HS-5 (cell line): Measurements from ENCODE around the gene DCLK1.
"Not testable (repeated sequence)": the region's sequence is repeated elsewhere in the genome, so short reads cannot be mapped to it uniquely, and the experiment has no call there.

Source experiments
- DNase-seq: peaks from one replicate; pipeline ENCODE4 v3.0.0-alpha.2; 2012; ENCODE audit warnings: low read depth

Gene DCLK1

DNA sequence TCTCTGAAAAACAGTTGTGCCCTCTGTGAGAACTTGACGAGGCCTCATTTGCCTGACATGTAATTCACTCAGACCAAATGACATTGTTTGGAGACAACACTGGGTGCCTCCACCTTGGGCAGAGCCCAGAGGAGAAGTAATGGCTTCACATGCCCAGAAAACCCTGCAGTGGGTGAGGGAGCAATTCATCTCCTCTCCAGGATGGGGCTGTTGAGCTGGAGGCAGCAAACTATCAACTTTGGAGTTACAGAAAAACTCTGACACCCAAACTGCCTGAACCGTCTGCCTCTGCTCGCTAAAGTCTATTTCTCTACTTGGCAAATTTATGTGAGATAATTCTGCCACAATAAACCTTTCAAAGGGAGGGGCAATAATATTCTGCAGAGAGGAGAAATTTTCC, 146.9 kb downstream of the DCLK1 start:
- DNase-seq: no peak

- DNase-seq: not testable (repeated sequence)
Measured at GRCh38 chr13:35983703-35984102, 147.5 kb downstream of the DCLK1 start.

DNA sequence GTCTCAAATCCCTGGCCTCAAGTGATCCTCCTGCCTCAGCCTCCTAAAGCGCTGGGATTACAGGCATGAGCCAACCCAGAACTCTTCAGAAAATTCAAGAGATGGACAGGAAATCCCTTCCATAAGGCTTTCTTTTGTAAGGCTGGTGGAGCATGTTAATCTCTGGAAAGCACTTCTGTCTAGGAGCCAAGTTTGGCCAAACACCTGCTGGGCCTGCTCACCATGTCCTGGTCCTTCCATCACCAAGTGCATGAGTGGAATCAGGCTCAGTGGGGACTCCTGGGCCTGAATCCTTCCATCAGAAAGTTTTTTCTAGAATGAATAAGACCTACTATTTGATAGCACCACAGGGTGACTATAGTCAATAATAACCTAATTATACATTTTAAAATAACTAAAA, 148.0 kb downstream of the DCLK1 start:
- DNase-seq: no peak

- DNase-seq: peak; percentile 79
Measured at GRCh38 chr13:35979361-35979951, 151.7 kb downstream of the DCLK1 start.

GRCh38 chr13:35978607-35979316, 152.4 kb downstream of the DCLK1 start:
- peak; percentile 26 for DNase-seq

GRCh38 chr13:35977060-35977459, 154.1 kb downstream of the DCLK1 start:
- no peak for DNase-seq

DNA sequence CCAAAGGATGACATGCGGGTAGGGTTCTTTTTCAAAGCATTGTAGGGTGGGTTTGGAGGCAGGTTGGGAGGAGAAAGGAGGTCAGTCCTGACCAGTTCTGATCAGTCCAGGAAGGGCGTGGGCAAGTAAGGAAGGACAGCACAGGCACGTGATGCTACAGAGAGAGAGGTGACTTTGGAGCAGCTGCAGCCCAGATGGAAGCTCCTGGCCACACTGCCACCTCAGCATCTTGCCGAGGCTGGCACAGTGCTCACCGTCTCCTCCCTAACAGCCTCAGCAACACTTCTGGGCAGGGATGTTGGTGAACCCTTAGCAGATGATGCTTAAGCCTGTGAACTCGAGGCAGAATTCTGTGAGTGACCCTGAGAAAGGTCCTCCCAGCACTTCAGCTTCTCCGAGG, 155.1 kb downstream of the DCLK1 start:
- DNase-seq: no peak

DNA sequence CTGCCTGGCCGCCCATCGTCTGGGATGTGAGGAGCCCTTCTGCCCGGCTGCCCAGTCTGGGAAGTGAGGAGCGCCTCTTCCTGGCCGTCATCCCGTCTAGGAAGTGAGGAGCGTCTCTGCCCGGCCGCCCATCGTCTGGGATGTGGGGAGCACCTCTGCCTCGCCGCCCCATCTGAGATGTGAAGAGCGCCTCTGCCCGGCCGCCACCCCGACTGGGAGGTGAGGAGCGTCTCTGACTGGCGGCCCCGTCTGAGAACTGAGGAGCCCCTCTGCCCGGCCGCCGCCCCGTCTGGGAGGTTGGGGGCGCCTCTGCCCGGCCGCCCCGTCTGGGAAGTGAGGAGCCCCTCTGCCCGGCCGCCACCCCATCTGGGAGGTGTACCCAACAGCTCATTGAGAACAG, 164.2 kb downstream of the DCLK1 start:
- not testable (repeated sequence) for DNase-seq

DNA sequence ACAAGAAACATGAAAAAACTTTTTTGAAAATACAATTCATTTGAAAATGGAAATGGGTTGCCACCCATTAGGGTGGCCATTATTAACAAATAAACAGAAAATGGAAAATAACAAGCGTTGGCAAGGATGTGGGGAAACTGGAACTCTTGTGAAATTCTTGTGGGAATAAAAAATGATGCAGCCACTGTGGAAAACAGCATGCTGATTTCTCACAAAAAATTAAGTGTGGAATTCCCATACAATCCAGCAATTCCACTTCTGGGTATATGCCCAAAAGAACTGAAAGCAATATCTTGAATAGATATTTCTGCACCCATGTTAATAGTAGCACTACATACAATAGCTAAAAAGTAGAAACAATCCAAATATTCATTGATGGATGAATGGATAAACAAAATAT, 165.2 kb downstream of the DCLK1 start:
- no peak for DNase-seq

- no peak for DNase-seq
Measured at GRCh38 chr13:35965226-35965927, 165.8 kb downstream of the DCLK1 start.

- no peak for DNase-seq
Measured at GRCh38 chr13:35964863-35965180, 166.4 kb downstream of the DCLK1 start.

DNA sequence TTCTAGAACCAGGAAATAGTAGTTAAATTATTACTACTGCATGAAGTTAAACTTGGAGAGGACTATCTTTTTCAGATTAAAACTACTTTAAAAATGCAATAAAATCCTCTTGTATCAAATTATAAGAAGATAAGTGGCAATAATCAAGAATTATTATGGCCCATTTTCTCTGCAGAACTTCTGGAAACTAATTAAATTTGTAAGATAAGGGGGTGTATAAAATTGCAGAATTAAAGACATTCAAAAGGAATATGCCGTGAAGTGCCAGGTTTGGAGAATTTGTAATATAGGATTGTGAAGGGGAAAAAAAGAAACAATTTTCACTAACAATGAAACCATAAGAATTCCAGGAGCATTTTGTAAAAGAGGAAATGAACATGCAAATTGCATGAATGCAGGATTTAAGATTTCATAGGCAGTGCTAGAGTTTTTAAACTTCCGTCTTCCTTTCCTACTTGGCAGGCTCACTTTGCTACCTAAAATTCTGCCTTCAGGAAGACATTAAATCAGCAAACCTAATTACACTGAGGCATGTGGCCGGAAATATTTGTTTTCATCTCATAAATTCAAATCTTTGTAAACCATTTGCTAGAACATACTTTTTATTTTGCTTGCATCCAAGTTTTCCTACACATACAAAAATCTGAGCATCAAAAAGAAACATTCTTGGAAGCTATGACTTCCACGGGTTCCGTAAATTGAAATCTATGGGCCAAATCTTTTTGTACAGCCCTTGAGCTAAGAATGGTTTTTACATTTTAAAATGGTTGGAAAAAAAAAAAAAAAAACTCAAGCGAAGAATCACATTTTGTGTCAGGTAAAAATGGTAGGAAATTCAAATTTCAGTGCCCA, 166.9 kb downstream of the DCLK1 start:
- DNase-seq: no peak

DNA sequence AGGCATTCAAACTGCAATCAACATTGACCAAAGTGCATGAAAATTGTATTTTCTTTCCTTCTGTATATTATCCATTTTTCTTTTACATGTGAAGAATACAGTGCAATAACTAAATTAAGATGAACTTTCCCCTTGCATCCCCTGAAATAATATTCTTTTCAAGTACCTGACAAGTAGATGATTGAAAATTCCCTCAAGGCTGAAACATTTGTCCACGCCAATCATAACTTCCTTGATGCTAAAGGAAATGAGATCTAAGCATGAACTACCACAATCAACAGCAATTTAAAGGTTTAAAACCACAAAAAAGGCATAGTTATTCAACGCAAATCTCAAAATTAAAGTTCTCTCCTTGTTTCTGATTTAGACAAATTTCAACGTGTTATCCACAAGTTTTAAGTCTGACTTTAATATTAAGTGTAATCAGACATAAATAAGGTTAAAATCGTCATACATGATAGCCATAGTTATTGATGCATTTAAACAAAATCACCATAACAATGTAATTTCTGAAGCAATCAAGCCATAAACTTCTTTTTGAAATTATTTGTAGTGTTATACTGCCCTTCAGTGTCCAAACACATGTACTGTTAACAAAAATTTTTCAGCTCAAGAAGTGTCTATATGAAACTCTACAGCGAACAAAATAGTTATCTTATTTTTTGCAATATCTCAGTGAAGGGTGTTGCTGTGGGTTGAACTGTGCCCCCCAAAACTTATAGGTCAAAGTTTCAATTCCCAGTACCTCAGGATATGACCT, 169.5 kb downstream of the DCLK1 start:
- DNase-seq: no peak

GRCh38 chr13:35961002-35961401, 170.2 kb downstream of the DCLK1 start:
- DNase-seq: no peak

DNA sequence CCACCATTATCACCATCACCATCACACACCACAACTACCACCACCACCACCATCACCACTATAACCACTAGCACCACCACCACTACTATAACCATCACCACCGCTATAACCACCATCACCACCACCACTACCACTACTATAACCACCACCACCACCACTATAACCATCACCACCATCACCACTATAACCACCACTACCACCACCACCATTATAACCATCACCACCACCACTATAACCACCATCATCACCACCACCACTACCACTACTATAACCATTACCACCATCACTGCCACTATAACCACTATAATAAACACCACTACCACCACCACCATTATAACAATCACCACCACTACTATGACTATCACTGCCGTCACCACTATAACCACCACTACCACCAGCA, 173.2 kb downstream of the DCLK1 start:
- DNase-seq: no peak

- DNase-seq: peak; percentile 41
Measured at GRCh38 chr13:35957241-35957731, 173.9 kb downstream of the DCLK1 start.

- no peak for DNase-seq
Measured at GRCh38 chr13:35956074-35956473, 175.1 kb downstream of the DCLK1 start.

- no peak for DNase-seq
Measured at GRCh38 chr13:35954207-35954560, 177.0 kb downstream of the DCLK1 start.

DNA sequence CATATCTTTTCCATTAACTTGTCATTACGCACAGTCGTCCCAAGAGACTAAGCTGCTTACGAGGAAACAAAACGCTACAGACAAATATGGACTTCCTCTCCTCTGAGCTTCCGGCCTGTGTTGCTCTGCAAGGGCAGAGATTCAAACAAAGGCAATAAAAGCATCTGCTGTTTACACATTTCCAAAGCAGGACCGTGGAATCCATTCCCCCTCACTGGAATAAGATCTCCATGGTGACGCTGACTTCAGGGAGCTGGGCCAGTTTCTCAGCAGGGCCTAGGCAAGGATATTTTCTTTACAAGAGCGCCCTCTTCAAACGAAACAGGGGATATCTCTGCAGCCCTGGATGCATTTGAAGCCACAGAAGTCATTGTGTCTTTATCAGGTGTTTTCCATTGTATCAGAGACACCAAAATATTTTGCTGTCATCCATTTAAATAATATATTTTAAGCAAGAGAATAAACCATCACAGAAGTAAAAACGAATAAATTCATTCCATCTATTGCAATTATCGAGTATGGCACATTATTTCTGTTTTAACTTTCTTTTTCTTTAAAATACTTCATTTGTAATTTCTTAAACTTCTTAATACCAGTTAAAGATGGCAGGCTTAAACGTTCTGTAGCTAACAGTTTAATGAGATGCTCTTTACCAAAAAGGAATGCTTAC, 177.5 kb downstream of the DCLK1 start:
- peak; percentile 57 for DNase-seq

DNA sequence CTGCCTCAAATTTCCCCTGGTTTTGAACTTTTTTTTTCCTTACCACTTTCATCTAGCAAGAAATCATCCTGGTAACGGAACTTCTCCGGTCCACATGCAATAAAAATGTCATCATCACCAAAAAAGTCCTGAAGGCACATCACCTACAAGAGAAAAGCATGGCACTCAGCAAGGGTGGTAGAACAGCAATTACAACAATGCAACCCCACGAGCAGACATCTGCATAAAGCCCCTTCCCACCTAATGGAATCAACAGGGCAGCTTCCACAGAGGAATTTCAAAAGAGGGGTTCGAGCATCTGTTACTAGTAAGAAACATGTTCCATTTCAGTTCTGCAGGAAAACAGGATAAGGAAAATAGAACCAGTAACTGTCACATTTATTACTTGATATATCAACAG, 183.9 kb downstream of the DCLK1 start:
- no peak for DNase-seq

DNA sequence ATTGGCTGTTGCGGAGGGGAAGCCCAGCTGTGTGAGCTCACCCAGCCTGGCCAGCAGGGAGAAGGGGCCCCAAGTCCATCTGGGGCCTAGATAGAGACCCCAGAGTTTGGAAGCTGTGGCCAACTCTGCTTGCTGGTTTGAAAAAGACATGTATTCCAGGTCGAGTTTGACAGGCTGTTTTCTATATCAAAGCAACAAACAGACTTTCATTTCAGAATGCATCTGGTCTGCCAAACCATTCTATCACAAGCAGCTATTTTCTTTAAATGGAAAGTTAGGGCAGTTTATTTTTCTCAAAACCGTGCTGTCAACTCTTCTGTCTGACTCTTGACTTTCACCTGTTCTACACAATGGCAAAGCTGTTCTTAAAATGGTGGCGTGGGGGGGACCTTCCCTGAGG, 185.8 kb downstream of the DCLK1 start:
- no peak for DNase-seq
